Chondrocyte (in vitro differentiated cells): ENCODE measurements around the gene TDRD7. TPM values are rescaled to one million over a fixed set of nuclear protein-coding genes. Genes with fewer than 3 reads are reported as not detected.

Experiments
- DNase-seq: peaks from one replicate; pipeline ENCODE4 v3.0.0; 2021; ENCODE audit warnings: mixed read lengths, low spot score
- H3K27ac Mint-ChIP-seq: one replicate; pipeline ENCODE4 v1.8.0; 2021; ENCODE audit warnings: mild to moderate bottlenecking, moderate library complexity, mixed read lengths; ENCODE audit not compliant: unreplicated experiment
- H3K27me3 Mint-ChIP-seq: 2 replicates; pipeline ENCODE4 v1.8.0; 2021; ENCODE audit warnings: low read depth, mixed read lengths
- H3K36me3 Mint-ChIP-seq: 2 replicates; pipeline ENCODE4 v1.8.0; 2021; ENCODE audit warnings: low read depth, mixed read lengths
- H3K4me1 Mint-ChIP-seq: 2 replicates; pipeline ENCODE4 v1.8.0; 2021; ENCODE audit warnings: low read depth, mild to moderate bottlenecking, mixed read lengths
- H3K4me3 Mint-ChIP-seq: one replicate; pipeline ENCODE4 v1.8.0; 2021; ENCODE audit warnings: mild to moderate bottlenecking, moderate library complexity, mixed read lengths; ENCODE audit not compliant: unreplicated experiment
- H3K9me3 Mint-ChIP-seq: 2 replicates; pipeline ENCODE4 v1.8.0; 2021; ENCODE audit warnings: low read depth, mixed read lengths
- total RNA-seq: library from RNA; stranded (reverse); gene quantifications from 3 replicates; pipeline ENCODE4 v1.2.1, GENCODE V29; 2021
- TF ChIP-seq, protein P1 (sequence below): fragments of 200-600 bp; sonication (generic); IDR thresholded peaks from 2 replicates; pipeline ENCODE4 v1.5.0; 2021; ENCODE audit warnings: antibody characterized with exemption, mild to moderate bottlenecking, moderate library complexity

TDRD7 gene
- total RNA-seq, 1 donor from 2014 or later, result 9.7 TPM

DNA sequence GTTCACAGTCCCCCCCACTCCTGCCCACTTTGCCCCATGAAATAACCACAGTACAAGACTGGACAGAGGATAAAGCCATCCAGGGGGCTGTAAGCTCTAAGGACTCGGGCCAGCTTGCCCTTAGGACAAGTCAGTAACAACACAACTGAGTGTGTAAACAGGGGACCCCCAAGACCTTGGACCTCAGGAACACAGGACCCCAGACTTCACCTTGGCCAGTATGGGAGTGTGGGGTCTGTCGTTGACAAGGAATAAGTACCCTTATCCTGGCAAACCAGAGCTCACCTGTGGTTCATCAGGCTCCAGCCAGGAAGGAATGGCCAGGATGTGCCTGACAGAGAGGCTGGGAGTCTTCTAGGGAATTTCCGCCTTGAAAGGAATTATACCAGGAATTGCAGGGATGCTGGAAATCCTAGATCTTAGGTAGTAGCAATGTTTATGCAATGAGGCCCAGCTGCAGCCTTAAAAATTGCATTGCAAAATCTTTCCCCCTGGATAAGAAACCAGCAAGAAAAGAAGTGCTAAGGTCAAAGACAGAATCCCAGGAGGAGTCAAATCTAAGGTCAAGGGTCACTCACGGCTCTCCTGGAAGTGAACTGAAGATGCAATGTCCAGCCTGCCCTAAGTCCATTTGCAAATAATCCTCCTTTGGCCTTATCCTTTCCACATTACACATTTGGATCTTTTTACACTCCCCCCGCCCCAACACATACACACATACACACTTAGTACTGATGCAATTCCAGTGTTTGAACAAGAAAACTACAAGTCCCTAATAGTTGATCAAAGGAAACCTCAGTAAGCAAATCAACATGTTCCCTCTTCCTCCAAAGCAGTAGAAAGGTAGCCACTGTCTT lies 27.3 kb upstream of the TDRD7 start:
- no peaks in the 10 kb centered on the region for H3K9me3 Mint-ChIP-seq
- TF ChIP-seq, protein P1, sequence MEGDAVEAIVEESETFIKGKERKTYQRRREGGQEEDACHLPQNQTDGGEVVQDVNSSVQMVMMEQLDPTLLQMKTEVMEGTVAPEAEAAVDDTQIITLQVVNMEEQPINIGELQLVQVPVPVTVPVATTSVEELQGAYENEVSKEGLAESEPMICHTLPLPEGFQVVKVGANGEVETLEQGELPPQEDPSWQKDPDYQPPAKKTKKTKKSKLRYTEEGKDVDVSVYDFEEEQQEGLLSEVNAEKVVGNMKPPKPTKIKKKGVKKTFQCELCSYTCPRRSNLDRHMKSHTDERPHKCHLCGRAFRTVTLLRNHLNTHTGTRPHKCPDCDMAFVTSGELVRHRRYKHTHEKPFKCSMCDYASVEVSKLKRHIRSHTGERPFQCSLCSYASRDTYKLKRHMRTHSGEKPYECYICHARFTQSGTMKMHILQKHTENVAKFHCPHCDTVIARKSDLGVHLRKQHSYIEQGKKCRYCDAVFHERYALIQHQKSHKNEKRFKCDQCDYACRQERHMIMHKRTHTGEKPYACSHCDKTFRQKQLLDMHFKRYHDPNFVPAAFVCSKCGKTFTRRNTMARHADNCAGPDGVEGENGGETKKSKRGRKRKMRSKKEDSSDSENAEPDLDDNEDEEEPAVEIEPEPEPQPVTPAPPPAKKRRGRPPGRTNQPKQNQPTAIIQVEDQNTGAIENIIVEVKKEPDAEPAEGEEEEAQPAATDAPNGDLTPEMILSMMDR, result no peak
- no peak overlapping the region for H3K4me3 Mint-ChIP-seq
- peaks cover 5% of the 10 kb centered on the region for H3K4me1 Mint-ChIP-seq
- no peak overlapping the region for H3K27ac Mint-ChIP-seq
- H3K27me3 Mint-ChIP-seq, result peaks cover 3% of the 10 kb centered on the region
- peaks cover 4% of the 10 kb centered on the region for H3K36me3 Mint-ChIP-seq
- no peak for DNase-seq

- no peak overlapping the region for H3K27ac Mint-ChIP-seq
These were observed 26.2 kb upstream of the TDRD7 start for GRCh38 chr9:97385626-97386264.

GRCh38 chr9:97386265-97386633 lies 25.6 kb upstream of the TDRD7 start:
- H3K36me3 Mint-ChIP-seq, result peaks cover 1% of the 10 kb centered on the region
- H3K27me3 Mint-ChIP-seq, result peaks cover 3% of the 10 kb centered on the region
- peaks cover 5% of the 10 kb centered on the region for H3K4me1 Mint-ChIP-seq
- TF ChIP-seq, protein P1, result no peak
- H3K4me3 Mint-ChIP-seq, result no peak overlapping the region
- H3K27ac Mint-ChIP-seq, result no peak overlapping the region
- H3K9me3 Mint-ChIP-seq, result no peaks in the 10 kb centered on the region
- no peak for DNase-seq

More at GRCh38 chr9:97385626-97386264, 26.2 kb upstream of the TDRD7 start:
- H3K9me3 Mint-ChIP-seq, result no peaks in the 10 kb centered on the region
- H3K4me1 Mint-ChIP-seq, result peaks cover 5% of the 10 kb centered on the region
- peaks cover 3% of the 10 kb centered on the region for H3K27me3 Mint-ChIP-seq
- no peak for DNase-seq
- no peak overlapping the region for H3K4me3 Mint-ChIP-seq
- H3K36me3 Mint-ChIP-seq, result peaks cover 1% of the 10 kb centered on the region
- TF ChIP-seq, protein P1, result no peak

DNA sequence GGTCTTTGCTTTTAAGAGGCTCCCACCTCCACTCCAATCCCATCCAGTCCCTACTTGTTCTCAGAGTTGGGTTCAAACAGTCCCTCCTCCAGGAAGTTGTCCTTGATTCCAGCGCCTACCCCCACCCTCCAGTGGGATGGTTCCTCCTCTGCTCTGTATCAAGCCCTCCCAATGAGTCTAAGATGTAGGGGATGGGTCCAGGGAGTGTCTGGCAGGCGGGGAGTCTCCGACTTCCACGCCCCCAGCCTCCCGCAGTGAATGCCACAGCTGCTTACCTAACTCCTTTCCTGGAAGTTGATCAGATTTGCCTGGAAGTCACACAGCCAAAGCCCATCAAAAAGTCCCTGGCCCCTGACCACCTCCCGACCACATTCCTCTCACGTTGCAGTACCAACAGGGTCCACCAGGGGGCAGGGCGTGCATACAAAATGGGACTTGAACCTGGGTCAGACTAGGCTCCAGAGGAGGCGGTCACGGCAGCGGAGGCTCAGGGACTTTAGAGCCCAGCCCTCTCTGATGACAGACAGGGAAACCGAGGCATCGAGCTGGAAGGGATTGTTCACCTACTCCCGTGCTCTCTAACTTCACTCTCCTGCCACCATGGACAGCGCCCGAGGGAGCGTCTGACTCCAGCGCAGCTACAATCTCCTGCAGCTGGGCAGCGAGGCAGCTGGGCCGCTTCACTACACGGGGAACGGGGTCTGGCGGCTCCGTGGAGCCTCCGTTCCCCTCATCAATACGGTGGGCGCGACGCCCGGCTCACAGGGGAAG lies 25.0 kb upstream of the TDRD7 start:
- Mint-ChIP-seq H3K36me3 (peaks cover 1% of the 10 kb centered on the region), H3K4me1 (peaks cover 5% of the 10 kb centered on the region), H3K27ac (no peak overlapping the region), H3K9me3 (no peaks in the 10 kb centered on the region), H3K27me3 (peaks cover 3% of the 10 kb centered on the region), H3K4me3 (no peak overlapping the region)
- DNase-seq, result no peak
- TF ChIP-seq, protein P1, result peak; percentile 98

DNA sequence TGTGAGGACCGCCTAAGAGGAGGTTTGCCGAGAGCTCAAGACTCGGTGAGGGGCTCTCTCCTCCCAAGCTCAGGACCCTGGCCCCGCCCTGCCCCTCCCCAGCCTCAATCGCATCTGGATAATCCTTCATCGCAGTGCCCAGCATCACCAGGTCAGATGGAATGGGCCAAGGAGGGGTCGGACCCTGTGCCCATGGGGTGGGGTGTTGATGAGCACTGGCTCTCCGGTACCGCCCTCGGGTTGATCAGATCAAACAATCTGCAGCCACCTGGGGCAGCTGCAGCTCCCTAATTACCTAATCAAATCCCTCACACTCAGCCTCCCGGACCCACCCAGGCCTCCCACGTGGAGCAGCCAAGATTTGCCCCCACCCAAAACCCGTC lies 24.4 kb upstream of the TDRD7 start:
- no peaks in the 10 kb centered on the region for H3K4me1 Mint-ChIP-seq
- H3K4me3 Mint-ChIP-seq, result no peak overlapping the region
- H3K9me3 Mint-ChIP-seq, result no peaks in the 10 kb centered on the region
- TF ChIP-seq, protein P1, result no peak
- H3K27ac Mint-ChIP-seq, result no peak overlapping the region
- peaks cover 3% of the 10 kb centered on the region for H3K27me3 Mint-ChIP-seq
- H3K36me3 Mint-ChIP-seq, result peaks cover 1% of the 10 kb centered on the region
- DNase-seq, result no peak
